Body of pancreas (tissue), 4 donors: Measurements from ENCODE around the gene ZFHX2. TPM values are rescaled to one million over a fixed set of nuclear protein-coding genes. Genes with fewer than 3 reads are reported as not detected.

Experiments
- ATAC-seq: fragments of 150-250 bp; one replicate; pipeline ENCODE4 v1.9.1; 2016
- DNase-seq, 4 donors: peaks; one replicate each; pipeline ENCODE4 v3.0.0-alpha.2; 2019
- H3K27ac ChIP-seq, 4 donors: fragments of 200-600 bp; sonication (generic); 1 replicate in 3 of 4; 2 replicates in 1 of 4; pipeline versions ENCODE4 v1.5.1 to v1.6.1; 2016 to 2019; ENCODE audit warnings: mild to moderate bottlenecking in 1 of 4, mixed read lengths in 1 of 4, moderate library complexity in 1 of 4
- H3K27me3 ChIP-seq, 2 donors: fragments of 200-600 bp; sonication (generic); one replicate each; pipeline ENCODE4 v1.6.0; 2016; ENCODE audit warnings: mild to moderate bottlenecking in 1 of 2
- H3K36me3 ChIP-seq, 2 donors: fragments of 200-600 bp; sonication (generic); replicated peaks in 1 of 2; 2 replicates each; pipeline ENCODE4 v1.5.1; 2016; ENCODE audit warnings: low read depth in 2 of 2; ENCODE audit not compliant: insufficient read depth in 1 of 2
- H3K4me1 ChIP-seq: fragments of 200-600 bp; sonication (generic); one replicate; pipeline ENCODE4 v1.6.0; 2016
- H3K4me3 ChIP-seq, 2 donors: fragments of 200-600 bp; sonication (generic); 1 replicate in 1 of 2; 2 replicates in 1 of 2; pipeline ENCODE4 v1.5.1; 2016 to 2019
- H3K9me3 ChIP-seq, 3 donors: fragments of 200-600 bp; sonication (generic); 1 replicate in 2 of 3; 2 replicates in 1 of 3; pipeline ENCODE4 v1.5.1; 2016
- CTCF ChIP-seq, 7 experiments: fragments of 450-650 bp in 4 of 7; fragments of 200-600 bp in 3 of 7; sonication (generic) in 3 of 7; IDR thresholded peaks; one replicate each; pipeline ENCODE4 v1.5.1; 2016 to 2019; ENCODE audit warnings: antibody characterized with exemption in 7 of 7
- POLR2A ChIP-seq, 3 donors: fragments of 450-650 bp; IDR thresholded peaks; one replicate each; pipeline ENCODE4 v1.6.1; 2016; ENCODE audit warnings: antibody characterized with exemption in 3 of 3, mild to moderate bottlenecking in 2 of 3
- WGBS, 2 donors: methylation state at CpG; one replicate each; pipeline ENCODE4 v1.1.5; 2017; 5-methylcytosine and 5-hydroxymethylcytosine counted together
- intact Hi-C: fragments of 100-400 bp; cut with DNase I; formaldehyde crosslinking; loops from one replicate; pipeline ENCODE4 v1.15.1; 2023
- total RNA-seq, 2 donors: library from RNA; depleted of rRNA; stranded (reverse); fragments of >200 nt; gene quantifications; one replicate each; pipeline ENCODE4 v1.1.0, GENCODE V29; 2016

ZFHX2 gene
- total RNA-seq, 2 donors from 2014 or later: 0.33 to 1.6 TPM

GRCh38 chr14:23580948-23581281, 29.4 kb upstream of the ZFHX2 start:
- intact Hi-C loops: loop anchor here (10.0 kb wide), 2 partner anchors 324 to 354 kb away; no protein-coding TSS in a partner anchor

DNA sequence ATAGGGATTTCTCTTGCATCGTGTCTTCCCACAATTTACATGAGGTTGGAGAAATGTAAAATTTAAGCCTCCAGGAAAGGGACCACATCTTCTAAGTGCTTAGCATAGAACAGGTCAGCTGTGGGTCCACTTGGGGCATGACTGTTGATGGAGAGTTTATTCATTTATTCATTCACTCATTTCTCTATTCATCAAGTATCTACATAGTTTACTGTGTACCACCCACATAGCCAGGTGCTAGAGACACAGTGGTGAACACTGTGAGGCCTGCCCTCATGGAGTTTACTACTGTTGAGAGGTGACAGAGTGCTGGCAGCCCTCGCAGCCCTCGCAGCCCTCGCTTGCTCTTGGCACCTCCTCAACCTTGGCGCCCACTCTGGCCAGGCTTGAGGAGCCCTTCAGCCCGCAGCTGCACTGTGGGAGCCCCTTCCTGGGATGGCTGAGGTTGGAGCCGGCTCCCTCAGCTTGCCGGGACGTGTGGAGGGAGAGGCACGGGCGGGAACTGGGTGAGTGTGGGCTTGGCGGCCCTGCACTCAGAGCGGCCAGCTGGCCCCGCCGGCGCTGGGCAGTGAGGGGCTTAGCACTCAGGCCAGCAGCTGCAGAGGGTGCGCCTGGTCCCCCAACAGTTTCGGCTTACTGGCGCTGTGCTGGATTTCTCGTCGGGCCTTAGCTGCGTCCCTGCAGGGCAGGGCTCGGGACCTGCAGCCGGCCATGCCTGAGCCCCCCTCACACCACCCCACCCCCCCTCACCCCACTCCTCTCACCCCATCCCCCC, 28.8 kb upstream of the ZFHX2 start:
- Histone ChIP-seq H3K4me1 (peaks cover 19% of the 10 kb centered on the region), H3K9me3 (no peaks in the 10 kb centered on the region), H3K27me3 (peaks cover 0 to 25% of the 10 kb centered on the region in 2 donors), H3K4me3 (no peak overlapping the region), H3K27ac (no peak overlapping the region), H3K36me3 (no peaks in the 10 kb centered on the region)
- ATAC-seq: no peak
- intact Hi-C loops: loop anchor here (10.0 kb wide), 2 partner anchors 324 to 354 kb away; no protein-coding TSS in a partner anchor
- TF ChIP-seq POLR2A (IDR thresholded peaks at IDR 0.05) (no peak), CTCF (IDR thresholded peaks at IDR 0.05) (no peak)
- 88 to 96% methylated on average over 14 to 21 of the region's 24 CpGs for WGBS, 2 donors
- DNase-seq: no peak

More at GRCh38 chr14:23580948-23581281, 29.4 kb upstream of the ZFHX2 start:
- Histone ChIP-seq H3K4me1 (peaks cover 17% of the 10 kb centered on the region), H3K9me3 (no peaks in the 10 kb centered on the region), H3K36me3 (no peaks in the 10 kb centered on the region), H3K27ac (no peak overlapping the region), H3K27me3 (peaks cover 0 to 19% of the 10 kb centered on the region in 2 donors), H3K4me3 (no peak overlapping the region)
- TF ChIP-seq CTCF (IDR thresholded peaks at IDR 0.05): no peak
- no peak for TF ChIP-seq POLR2A (IDR thresholded peaks at IDR 0.05)
- DNase-seq (no peak), ATAC-seq (no peak)
- WGBS, 2 donors: 95% methylated on average over 6 of the region's 8 CpGs; no CpG with 5 or more reads in 1 of the 2 donors

DNA sequence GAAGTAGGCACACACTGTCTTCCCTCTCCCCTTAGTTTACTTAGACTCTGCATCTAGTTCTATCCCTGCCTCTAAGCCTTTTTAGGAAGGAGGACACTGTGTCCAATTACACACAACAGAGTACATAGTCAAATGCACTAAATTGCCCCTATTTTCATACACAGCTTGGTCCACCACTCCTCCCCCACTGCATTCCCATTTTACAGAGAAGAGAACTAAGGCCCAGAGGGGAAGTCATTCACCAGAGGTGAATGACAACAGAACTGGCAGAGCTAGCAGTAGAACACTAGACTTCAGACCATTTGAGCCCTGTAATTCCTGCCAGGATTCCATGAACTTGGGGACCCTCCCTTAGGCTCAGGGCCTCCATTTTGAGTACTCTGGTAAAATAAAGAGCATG, 28.2 kb upstream of the ZFHX2 start:
- intact Hi-C loops: loop anchor here (10.0 kb wide), 2 partner anchors 325 to 355 kb away; no protein-coding TSS in a partner anchor
- Histone ChIP-seq H3K4me1 (peaks cover 19% of the 10 kb centered on the region), H3K36me3 (no peaks in the 10 kb centered on the region), H3K27me3 (peaks cover 0 to 28% of the 10 kb centered on the region in 2 donors), H3K4me3 (no peak overlapping the region), H3K9me3 (no peaks in the 10 kb centered on the region), H3K27ac (no peak overlapping the region)
- no peak for TF ChIP-seq POLR2A (IDR thresholded peaks at IDR 0.05)
- no peak for ATAC-seq
- DNase-seq: no peak

DNA sequence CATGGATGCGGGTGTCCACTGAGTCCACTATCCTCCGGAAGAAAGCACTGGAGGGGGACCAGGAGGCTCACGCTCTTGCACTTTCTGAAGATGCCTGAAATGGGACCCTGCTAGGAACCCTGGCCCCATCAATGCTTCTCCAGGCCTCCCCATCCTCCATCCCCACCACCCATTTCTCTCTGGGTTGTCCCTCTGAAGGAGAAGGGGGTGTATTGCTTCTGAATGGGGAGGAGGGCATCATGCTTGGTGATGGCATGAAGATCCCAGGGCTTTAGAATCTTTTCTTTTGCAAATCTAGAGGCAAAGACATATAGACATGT, 27.7 kb upstream of the ZFHX2 start:
- 67 to 71% methylated on average over 2 to 3 of the region's 3 CpGs for WGBS, 2 donors
- no peak overlapping the region for H3K27ac ChIP-seq
- no peaks in the 10 kb centered on the region for H3K9me3 ChIP-seq
- H3K4me3 ChIP-seq: no peak overlapping the region
- peaks cover 0 to 28% of the 10 kb centered on the region in 2 donors for H3K27me3 ChIP-seq
- H3K36me3 ChIP-seq: no peaks in the 10 kb centered on the region
- intact Hi-C loops: no loop called here
- DNase-seq (no peak), ATAC-seq (no peak)
- TF ChIP-seq CTCF (IDR thresholded peaks at IDR 0.05) (no peak), POLR2A (IDR thresholded peaks at IDR 0.05) (no peak)
- peaks cover 19% of the 10 kb centered on the region for H3K4me1 ChIP-seq

DNA sequence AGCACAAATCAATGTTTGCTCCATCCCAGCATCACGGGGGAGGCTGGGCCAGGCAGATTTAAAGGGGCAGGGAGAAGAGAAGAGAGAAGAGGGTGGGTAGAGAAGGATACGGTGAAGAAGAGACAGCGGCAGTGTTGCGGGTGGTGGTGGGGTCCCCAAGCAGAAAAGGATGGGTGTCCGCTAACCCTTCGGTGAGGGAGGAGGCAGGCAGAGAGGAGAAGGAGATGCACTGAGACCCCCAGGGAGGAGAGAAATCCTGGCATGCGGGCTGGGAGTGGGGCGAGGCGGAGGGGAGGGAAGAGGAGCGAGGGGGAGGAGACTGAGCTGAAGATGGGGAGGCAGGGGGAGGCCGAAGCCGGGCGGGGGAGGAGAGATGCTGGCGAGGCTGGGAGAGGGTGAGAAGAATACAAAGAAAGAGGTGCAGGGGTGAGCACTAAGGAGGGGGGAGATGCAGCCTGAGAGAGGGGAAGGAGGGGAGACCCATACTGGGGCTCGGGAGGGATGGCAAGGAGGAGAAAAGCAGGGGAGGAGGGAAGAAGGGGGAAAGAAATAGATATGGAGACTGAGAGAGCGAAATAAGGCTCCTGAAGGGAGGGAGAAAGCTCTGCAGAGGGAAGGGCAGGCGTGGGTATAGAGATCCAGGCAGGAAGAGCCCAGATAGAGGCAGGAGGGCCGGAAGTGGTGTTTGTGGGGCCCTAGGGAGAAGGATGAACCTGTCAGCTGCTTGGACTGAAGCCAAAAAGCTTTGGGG, 27.2 kb upstream of the ZFHX2 start, which contains the start of gene JPH4:
Gene JPH4 (minus strand): TSS at position 231 of the 751 bp plus-strand sequence. CDS start 1,337 bp downstream, outside the sequence.
- ATAC-seq: no peak
- Histone ChIP-seq H3K36me3 (no peaks in the 10 kb centered on the region), H3K27me3 (peaks cover 0 to 28% of the 10 kb centered on the region in 2 donors), H3K4me3 (no peak within 1 kb of the TSS), H3K9me3 (no peaks in the 10 kb centered on the region), H3K27ac (no peak within 1 kb of the TSS), H3K4me1 (peaks cover 19% of the 10 kb centered on the region)
- TF ChIP-seq POLR2A (IDR thresholded peaks at IDR 0.05) (no peak), CTCF (IDR thresholded peaks at IDR 0.05) (no peak)
- DNase-seq: no peak
- 34 to 54% methylated on average over 18 of the region's 18 CpGs for WGBS, 2 donors
- intact Hi-C loops: no loop called here
